ENCODE data around the gene ACTL10.

- TF ChIP-seq CTCF (conservative IDR thresholded peaks at IDR 0.05) (no peak), ZFX (IDR thresholded peaks at IDR 0.05) (no peak)
Measured at GRCh38 chr20:33651562-33652048, 15.1 kb upstream of the ACTL10 start.

Measured in C4-2B (cell line).